Activated B cell treated with CpG ODN at 0.5 μM for 24 hours (primary cell): ENCODE data around the gene WBP11. TPM values are rescaled to one million over a fixed set of nuclear protein-coding genes. Genes with fewer than 3 reads are reported as not detected.

ENCODE experiments used
- ATAC-seq: fragments of 200-7000 bp; cut with Tn5 transposase; one replicate; pipeline ENCODE4 v1.10.0; 2021; ENCODE audit warnings: low read depth, mild to moderate bottlenecking, moderate library complexity
- CTCF ChIA-PET: fragments of 350-600 bp; sonication (Branson Sonifier 250); formaldehyde crosslinking; loops from one replicate; lab custom pipeline; 2021; ENCODE audit warnings: antibody characterized with exemption; lab: Charles Lee
- POLR2A ChIA-PET: fragments of 350-600 bp; sonication (Branson Sonifier 250); formaldehyde crosslinking; loops from one replicate; lab custom pipeline; 2021; ENCODE audit warnings: antibody characterized with exemption; lab: Charles Lee
- DNase-seq: peaks from one replicate; pipeline ENCODE4 v3.0.0; 2022
- H3K27ac Mint-ChIP-seq: one replicate; pipeline ENCODE4 v1.8.0; 2020; ENCODE audit warnings: mixed read lengths
- H3K27me3 Mint-ChIP-seq: one replicate; pipeline ENCODE4 v1.8.0; 2021; ENCODE audit warnings: mixed read lengths
- H3K36me3 Mint-ChIP-seq: one replicate; pipeline ENCODE4 v1.8.0; 2021; ENCODE audit warnings: low read depth, mixed read lengths
- H3K4me1 Mint-ChIP-seq: one replicate; pipeline ENCODE4 v1.8.0; 2021; ENCODE audit warnings: mixed read lengths
- H3K4me3 Mint-ChIP-seq: one replicate; pipeline ENCODE4 v1.8.0; 2020; ENCODE audit warnings: mild to moderate bottlenecking, mixed read lengths
- H3K9me3 Mint-ChIP-seq: one replicate; pipeline ENCODE4 v1.8.0; 2020; ENCODE audit warnings: mixed read lengths
- intact Hi-C: fragments of 100-400 bp; cut with micrococcal nuclease; formaldehyde crosslinking; loops from one replicate; pipeline ENCODE4 v1.15.1; 2024
- total RNA-seq: library from RNA; stranded (reverse); gene quantifications from 2 replicates; pipeline ENCODE4 v1.2.3, GENCODE V29; 2022
- TF ChIP-seq, protein P1 (sequence below): fragments of 200-600 bp; IDR thresholded peaks from one replicate; pipeline ENCODE4 v1.8.0; 2022; ENCODE audit warnings: antibody characterized with exemption, mild to moderate bottlenecking

Gene WBP11
- total RNA-seq, 1 donor from 2014 or later: 89.4 TPM

- peak; percentile 52 for DNase-seq
- Mint-ChIP-seq H3K4me1 (peaks cover 49% of the 10 kb centered on the region), H3K27ac (peak overlapping the region; percentile 94), H3K4me3 (peak overlapping the region; percentile 98), H3K27me3 (no peaks in the 10 kb centered on the region), H3K36me3 (peaks cover 28% of the 10 kb centered on the region), H3K9me3 (no peaks in the 10 kb centered on the region)
- intact Hi-C loops: loop anchor here (1.0 to 5.0 kb wide), 9 partner anchors 10 to 1961 kb away; partner anchors contain the start of genes ARHGDIB, C12orf60, DDX47 and EPS8
- ATAC-seq: peak; percentile 9
- CTCF ChIA-PET: interaction anchor here (1.1 to 1.3 kb wide), 2 partner anchors 31 to 57 kb away, joined by 3 read pairs; no protein-coding TSS in a partner anchor
- POLR2A ChIA-PET: interaction anchor here (0.7 to 8.2 kb wide), 16 partner anchors 8 to 588 kb away, joined by 3 to 98 read pairs (median 6); partner anchors contain the start of genes ARHGDIB, ATF7IP, C12orf60 and WBP11
- TF ChIP-seq, protein P1, sequence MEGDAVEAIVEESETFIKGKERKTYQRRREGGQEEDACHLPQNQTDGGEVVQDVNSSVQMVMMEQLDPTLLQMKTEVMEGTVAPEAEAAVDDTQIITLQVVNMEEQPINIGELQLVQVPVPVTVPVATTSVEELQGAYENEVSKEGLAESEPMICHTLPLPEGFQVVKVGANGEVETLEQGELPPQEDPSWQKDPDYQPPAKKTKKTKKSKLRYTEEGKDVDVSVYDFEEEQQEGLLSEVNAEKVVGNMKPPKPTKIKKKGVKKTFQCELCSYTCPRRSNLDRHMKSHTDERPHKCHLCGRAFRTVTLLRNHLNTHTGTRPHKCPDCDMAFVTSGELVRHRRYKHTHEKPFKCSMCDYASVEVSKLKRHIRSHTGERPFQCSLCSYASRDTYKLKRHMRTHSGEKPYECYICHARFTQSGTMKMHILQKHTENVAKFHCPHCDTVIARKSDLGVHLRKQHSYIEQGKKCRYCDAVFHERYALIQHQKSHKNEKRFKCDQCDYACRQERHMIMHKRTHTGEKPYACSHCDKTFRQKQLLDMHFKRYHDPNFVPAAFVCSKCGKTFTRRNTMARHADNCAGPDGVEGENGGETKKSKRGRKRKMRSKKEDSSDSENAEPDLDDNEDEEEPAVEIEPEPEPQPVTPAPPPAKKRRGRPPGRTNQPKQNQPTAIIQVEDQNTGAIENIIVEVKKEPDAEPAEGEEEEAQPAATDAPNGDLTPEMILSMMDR: no peak
These were observed 29.6 kb downstream of the WBP11 start for GRCh38 chr12:14773685-14774073.

DNA sequence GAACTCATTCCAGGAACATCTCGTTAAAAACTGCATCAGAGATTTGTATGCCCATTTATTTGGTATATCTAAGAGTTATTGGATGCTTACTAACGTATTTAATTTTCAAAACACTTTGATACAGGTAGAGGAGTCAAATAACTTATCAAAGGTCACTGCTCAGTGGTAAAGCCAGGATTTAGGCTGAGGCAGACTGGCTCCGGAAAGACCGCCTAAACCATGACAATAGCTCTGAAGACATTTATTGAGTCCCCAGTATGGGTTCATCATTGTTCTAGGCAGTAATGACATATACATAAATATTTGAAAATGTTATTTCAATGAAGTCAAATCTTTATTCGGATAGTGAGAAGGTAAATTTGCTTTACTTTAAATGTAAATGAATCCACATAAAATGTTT lies 30.3 kb downstream of the WBP11 start:
- no peak for DNase-seq
- intact Hi-C loops: loop anchor here (5.0 kb wide), 4 partner anchors 754 to 1961 kb away; partner anchors contain the start of genes DDX47 and EPS8
- peak overlapping the region; percentile 94 for H3K27ac Mint-ChIP-seq
- ATAC-seq: no peak
- TF ChIP-seq, protein P1: no peak
- no peaks in the 10 kb centered on the region for H3K9me3 Mint-ChIP-seq
- no peaks in the 10 kb centered on the region for H3K27me3 Mint-ChIP-seq
- peaks cover 32% of the 10 kb centered on the region for H3K36me3 Mint-ChIP-seq
- H3K4me3 Mint-ChIP-seq: peak overlapping the region; percentile 98
- CTCF ChIA-PET: interaction anchor here (0.6 to 1.3 kb wide), 3 partner anchors 30 to 56 kb away, joined by 3 to 4 read pairs (median 3); no protein-coding TSS in a partner anchor
- POLR2A ChIA-PET: interaction anchor here (0.6 to 8.2 kb wide), 11 partner anchors 9 to 407 kb away, joined by 3 to 98 read pairs (median 6); partner anchors contain the start of genes ARHGDIB, ATF7IP, C12orf60 and WBP11
- peaks cover 56% of the 10 kb centered on the region for H3K4me1 Mint-ChIP-seq

DNA sequence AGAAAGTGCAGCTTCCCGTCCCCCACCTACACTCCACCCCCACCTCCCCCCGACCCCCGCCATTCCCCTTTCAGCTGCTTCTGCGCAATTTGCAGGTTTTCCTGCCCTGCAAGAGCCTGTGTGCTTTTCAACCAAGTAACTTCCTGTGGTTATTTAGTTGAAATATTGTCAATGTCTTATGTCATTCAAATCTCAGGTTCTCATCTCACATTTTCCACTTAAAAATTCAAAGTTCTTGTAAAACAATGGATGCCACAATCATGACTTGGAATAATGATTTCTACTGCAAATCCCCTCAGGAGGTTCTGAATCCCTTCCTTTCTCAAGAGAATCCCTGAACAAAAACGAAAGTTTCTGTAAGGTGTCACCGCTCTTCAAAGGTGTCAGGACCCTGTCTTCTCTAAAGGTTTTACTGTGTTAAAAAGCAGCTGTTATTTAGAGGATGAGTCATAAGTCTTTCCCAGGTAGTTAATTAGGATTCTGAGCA lies 31.6 kb downstream of the WBP11 start:
- intact Hi-C loops: loop anchor here (1.0 to 5.0 kb wide), 10 partner anchors 73 to 1959 kb away; partner anchors contain the start of genes ATF7IP, DDX47, EPS8 and MGP
- no peak for DNase-seq
- Mint-ChIP-seq H3K9me3 (peaks cover 3% of the 10 kb centered on the region), H3K4me1 (peaks cover 67% of the 10 kb centered on the region), H3K27ac (peak overlapping the region; percentile 99), H3K36me3 (peaks cover 44% of the 10 kb centered on the region), H3K27me3 (no peaks in the 10 kb centered on the region), H3K4me3 (peak overlapping the region; percentile 98)
- TF ChIP-seq, protein P1: no peak
- ChIA-PET POLR2A (interaction anchor here (0.6 to 8.2 kb wide), 36 partner anchors 7 to 1671 kb away, joined by 3 to 141 read pairs (median 6); partner anchors contain the start of genes ARHGDIB, ATF7IP, C12orf60 and DERA), CTCF (no interaction called here)
- no peak for ATAC-seq

GRCh38 chr12:14770496-14771461 lies 32.5 kb downstream of the WBP11 start:
- peak; percentile 89 for DNase-seq
- H3K4me1 Mint-ChIP-seq: peaks cover 68% of the 10 kb centered on the region
- intact Hi-C loops: loop anchor here (1.0 to 5.0 kb wide), 14 partner anchors 33 to 1958 kb away; partner anchors contain the start of genes ARHGDIB, ATF7IP, C12orf60 and DDX47
- peaks cover 52% of the 10 kb centered on the region for H3K36me3 Mint-ChIP-seq
- peak overlapping the region; percentile 98 for H3K4me3 Mint-ChIP-seq
- POLR2A ChIA-PET: interaction anchor here (0.6 to 8.2 kb wide), 50 partner anchors 8 to 1672 kb away, joined by 3 to 141 read pairs (median 6); partner anchors contain the start of genes ARHGDIB, ATF7IP, C12orf60 and DERA
- H3K9me3 Mint-ChIP-seq: peaks cover 8% of the 10 kb centered on the region
- H3K27me3 Mint-ChIP-seq: no peaks in the 10 kb centered on the region
- H3K27ac Mint-ChIP-seq: peak overlapping the region; percentile 99
- TF ChIP-seq, protein P1: no peak
- peak; percentile 26 for ATAC-seq
- CTCF ChIA-PET: interaction anchor here (0.6 to 1.6 kb wide), 4 partner anchors 31 to 724 kb away, joined by 3 to 4 read pairs (median 4); no protein-coding TSS in a partner anchor
